Mucosa of stomach (tissue), 1 donor: ENCODE data around the gene SP6.
A peak's percentile ranks its signal among the peaks of the same experiment; 100 is the strongest.

Source experiments
- H3K27me3 ChIP-seq: one replicate; pipeline ENCODE4 v1.7.0; 2013; ENCODE audit warnings: mild to moderate bottlenecking, low read length; ENCODE audit not compliant: control insufficient read depth, insufficient read depth
- H3K36me3 ChIP-seq: one replicate; pipeline ENCODE4 v1.7.0; 2013; ENCODE audit warnings: low read length; ENCODE audit not compliant: control insufficient read depth, insufficient read depth
- H3K4me1 ChIP-seq: one replicate; pipeline ENCODE4 v1.7.0; 2013; ENCODE audit warnings: mild to moderate bottlenecking, low read length; ENCODE audit not compliant: control insufficient read depth, insufficient read depth
- H3K4me3 ChIP-seq: one replicate; pipeline ENCODE4 v1.7.0; 2013; ENCODE audit warnings: low read length
- H3K9ac ChIP-seq: one replicate; pipeline ENCODE4 v1.7.0; 2013; ENCODE audit warnings: mild to moderate bottlenecking, low read length, moderate library complexity
- H3K9me3 ChIP-seq: one replicate; pipeline ENCODE4 v1.7.0; 2013; ENCODE audit warnings: mild to moderate bottlenecking, low read length, moderate library complexity; ENCODE audit not compliant: control insufficient read depth
- donor health status: Pancreatic carcinoma.

Gene SP6

DNA sequence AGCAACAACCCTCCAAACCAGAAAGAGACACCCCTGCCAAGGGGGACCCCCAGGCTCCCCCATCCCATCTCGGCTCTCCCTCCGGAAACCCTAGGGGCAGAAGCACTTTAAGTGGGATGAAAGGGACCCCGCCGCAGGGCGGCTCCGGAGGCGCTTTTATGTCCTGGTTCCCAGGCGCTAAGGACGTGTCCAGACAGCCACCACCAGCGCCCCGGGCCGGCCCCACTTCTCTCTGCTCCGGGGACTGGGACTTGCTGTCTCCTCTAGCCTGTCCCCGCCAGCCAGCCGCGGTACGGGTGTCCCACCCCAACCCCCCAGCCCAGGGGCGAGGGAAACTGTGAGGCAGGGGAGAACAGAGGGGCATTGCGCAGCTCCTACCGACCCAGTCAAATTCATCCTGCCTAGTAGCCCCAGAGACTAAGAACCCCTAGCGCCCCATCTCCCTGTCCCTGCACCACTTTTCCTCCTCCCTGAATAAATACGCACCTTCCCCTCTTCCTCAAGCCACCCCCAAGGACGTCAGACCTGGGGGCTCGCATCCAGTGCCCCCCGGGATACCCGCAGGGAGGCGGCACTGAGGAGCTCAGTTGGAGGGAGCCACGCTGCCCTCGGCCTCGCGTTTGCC lies 4.1 kb downstream of the SP6 start:
- Histone ChIP-seq H3K36me3 (no peaks in the 10 kb centered on the region), H3K4me1 (peaks cover 37% of the 10 kb centered on the region), H3K27me3 (peaks cover 58% of the 10 kb centered on the region), H3K9ac (no peak overlapping the region), H3K9me3 (no peaks in the 10 kb centered on the region), H3K4me3 (no peak overlapping the region)

DNA sequence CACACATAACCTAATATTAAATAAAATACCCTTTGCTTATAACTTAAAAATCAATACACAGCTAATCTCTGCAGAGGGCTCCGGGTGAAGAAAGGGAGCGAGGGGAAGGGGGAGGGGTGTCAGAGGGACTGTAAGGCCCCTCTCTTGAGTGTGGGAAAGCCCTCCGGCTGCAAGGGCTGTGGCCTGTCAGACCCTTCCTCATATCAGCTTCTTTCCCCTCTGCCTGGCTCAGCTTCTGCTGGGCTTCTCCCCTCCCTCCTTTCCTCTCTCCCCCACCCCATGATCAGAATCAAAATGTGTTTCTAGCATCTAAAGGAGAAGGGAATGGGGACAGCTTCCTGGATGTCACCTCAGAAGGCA lies 5.3 kb downstream of the SP6 start:
- Histone ChIP-seq H3K9me3 (no peaks in the 10 kb centered on the region), H3K9ac (no peak overlapping the region), H3K4me1 (peaks cover 42% of the 10 kb centered on the region), H3K27me3 (peaks cover 48% of the 10 kb centered on the region), H3K36me3 (no peaks in the 10 kb centered on the region), H3K4me3 (no peak overlapping the region)

DNA sequence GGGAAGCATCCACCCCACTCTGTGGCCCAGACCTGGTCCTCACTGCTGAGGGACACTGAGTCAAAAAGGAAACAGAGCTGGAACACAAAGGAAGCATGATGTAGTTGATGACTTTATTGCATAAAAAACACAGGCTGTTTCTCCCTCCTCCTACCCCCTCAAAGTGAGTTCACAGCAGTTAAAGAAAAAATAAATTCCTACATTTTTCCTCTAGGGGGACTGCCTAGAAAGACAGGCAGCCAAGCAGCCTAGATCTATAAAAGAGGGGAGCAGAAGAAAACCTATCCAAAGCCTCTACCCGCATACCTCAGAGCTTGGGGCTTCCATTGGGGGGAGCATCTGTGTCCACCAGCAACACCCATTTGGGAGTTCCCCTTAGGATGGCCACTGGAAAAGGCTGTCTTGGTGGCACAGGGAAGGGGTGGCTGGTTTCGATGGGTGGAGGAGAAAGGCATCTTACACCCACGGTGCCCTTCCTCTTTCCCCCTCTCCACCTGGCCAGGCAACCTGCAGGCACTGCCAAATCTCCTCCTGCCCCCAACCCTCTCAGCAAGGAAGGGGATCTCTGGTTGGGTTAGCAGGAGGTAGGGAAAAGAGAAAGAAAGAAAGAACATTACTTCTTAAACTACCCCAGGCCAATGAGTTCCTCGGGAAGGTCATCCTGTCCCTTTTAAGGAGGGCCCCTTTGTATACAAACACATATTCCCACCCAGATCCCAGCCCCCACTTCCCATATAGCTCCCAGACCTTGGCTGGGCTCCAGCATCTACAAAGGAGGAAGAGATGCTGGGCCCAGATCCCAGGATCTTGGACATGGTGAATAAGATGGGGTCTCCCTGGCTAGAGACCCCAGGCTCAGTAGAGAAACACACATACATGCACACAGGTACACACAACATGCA lies 5.9 kb downstream of the SP6 start:
- Histone ChIP-seq H3K9ac (no peak overlapping the region), H3K27me3 (peaks cover 42% of the 10 kb centered on the region), H3K4me3 (no peak overlapping the region), H3K36me3 (no peaks in the 10 kb centered on the region), H3K9me3 (no peaks in the 10 kb centered on the region), H3K4me1 (peaks cover 41% of the 10 kb centered on the region)

DNA sequence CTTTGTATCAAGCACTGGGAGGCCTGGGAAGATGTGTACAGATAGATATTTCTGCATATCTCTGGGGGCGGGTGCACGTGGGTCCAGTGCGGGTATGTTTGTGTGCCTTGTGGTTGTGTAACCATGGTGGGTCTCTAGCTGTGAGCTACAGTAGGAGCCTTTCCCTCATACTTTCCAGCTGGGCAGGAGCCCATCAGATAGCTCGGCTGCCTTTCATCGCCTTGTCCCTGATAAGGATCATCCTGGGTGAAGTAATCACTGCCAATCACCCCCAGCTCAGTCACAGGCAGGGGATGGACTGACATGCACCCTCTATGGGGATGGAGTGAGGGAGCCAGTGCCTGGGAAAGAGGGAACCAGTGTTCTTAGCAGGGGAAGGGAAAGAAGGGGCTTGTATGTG lies 6.7 kb downstream of the SP6 start:
- Histone ChIP-seq H3K9me3 (no peaks in the 10 kb centered on the region), H3K4me1 (peaks cover 49% of the 10 kb centered on the region), H3K4me3 (no peak overlapping the region), H3K27me3 (peaks cover 33% of the 10 kb centered on the region), H3K36me3 (no peaks in the 10 kb centered on the region), H3K9ac (no peak overlapping the region)

DNA sequence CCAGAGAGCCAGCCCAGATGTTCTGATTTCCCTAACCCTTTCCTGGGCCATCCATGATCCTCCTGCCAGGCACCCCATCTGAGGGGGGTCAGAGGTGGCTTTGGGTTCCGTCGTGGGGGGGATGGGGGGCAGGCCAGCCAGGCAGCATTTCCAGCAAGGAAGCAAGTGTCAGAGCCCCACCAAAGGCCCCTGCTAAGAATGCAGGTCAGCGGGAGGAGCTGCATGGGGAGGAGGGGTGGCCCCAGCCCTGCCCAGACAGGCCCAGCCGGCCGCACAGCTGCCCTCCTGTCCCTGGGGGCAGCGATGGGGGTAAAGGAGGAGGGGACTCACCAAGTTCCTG lies 7.6 kb downstream of the SP6 start:
- H3K9me3 ChIP-seq: no peaks in the 10 kb centered on the region
- H3K9ac ChIP-seq: peak overlapping the region; percentile 32
- peaks cover 49% of the 10 kb centered on the region for H3K4me1 ChIP-seq
- no peak overlapping the region for H3K4me3 ChIP-seq
- no peaks in the 10 kb centered on the region for H3K36me3 ChIP-seq
- peaks cover 27% of the 10 kb centered on the region for H3K27me3 ChIP-seq

DNA sequence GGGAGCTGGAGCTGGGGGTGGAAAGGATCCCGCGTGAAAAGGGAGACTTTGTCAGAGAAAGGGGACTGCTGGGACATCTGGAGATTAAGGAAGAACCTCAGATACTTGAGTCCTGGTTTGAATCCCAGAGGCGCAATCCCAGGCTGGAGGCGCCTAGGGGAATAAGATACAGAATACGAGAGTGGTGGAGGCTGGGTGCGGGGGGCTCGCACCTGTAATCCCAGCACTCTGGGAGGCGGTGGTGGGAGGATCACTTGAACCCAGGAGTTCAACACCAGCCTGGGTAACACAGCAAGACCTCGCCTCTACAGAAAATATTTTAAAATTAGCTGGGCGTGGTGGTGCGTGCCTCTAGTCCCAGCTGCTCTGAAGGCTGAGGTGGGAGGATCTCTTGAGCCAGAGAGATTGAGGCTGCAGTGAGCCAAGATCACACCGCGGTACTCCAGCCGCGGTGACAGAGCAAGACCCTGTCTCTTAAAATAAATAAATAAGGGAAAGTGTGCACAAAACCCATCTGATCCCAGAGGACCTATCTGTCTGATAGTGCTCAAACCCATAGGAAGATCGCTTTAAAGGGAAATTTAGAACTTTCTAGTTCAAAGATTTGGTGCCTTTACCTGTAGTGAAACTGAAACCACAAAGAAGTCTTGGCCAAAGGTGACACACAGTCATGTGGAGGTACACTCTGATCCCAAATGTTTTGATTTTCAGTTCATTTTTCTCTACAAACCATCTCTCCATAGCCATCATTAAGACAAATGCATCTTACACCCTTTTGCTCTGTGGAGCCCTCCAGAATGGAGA lies 9.3 kb downstream of the SP6 start:
- Histone ChIP-seq H3K9me3 (no peaks in the 10 kb centered on the region), H3K4me1 (peaks cover 37% of the 10 kb centered on the region), H3K4me3 (peak overlapping the region; percentile 96), H3K9ac (peak overlapping the region; percentile 93), H3K36me3 (no peaks in the 10 kb centered on the region), H3K27me3 (peaks cover 10% of the 10 kb centered on the region)

DNA sequence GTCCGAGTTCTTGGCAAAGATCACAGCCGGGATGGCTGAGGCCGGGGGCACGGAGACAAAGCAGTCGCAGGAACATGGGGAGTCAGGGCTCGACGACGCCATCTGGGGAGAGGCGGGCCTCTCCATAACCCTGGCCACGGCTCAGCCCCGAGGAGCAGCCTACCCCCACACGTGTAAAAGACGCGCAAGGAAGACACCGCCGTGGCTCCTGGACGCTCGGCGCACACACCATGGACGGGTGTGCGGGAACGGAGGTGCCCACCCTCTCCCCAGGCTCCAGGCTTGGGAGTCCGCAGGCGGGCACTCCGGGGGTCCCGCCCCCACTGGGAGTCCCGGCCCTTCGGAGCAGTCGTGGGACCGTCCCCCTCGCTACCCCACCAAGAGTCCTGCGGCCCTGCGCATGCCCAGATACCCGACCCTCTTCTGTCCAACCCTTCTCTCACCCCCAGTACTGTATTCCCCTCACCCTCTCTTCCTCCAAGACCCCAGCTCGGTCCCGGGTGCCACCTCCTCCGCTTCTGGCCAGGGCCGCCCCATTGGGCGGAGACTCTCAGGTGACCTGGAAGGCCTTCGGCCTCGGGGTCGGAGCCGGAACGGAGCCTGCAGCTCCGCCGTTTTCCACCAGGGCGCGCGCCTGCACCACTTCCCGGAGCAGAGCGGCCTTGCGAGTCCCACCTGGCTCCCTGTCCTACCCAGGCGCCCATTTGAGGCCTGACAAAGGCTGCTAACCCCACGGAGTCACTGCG lies 10.0 kb downstream of the SP6 start, which contains the start of gene SCRN2:
Gene SCRN2, minus strand, starts transcription at position 532 of the 746 bp plus-strand sequence. Its CDS starts 430 bp downstream, at position 102.
- no peaks in the 10 kb centered on the region for H3K9me3 ChIP-seq
- H3K27me3 ChIP-seq: peaks cover 2% of the 10 kb centered on the region

DNA sequence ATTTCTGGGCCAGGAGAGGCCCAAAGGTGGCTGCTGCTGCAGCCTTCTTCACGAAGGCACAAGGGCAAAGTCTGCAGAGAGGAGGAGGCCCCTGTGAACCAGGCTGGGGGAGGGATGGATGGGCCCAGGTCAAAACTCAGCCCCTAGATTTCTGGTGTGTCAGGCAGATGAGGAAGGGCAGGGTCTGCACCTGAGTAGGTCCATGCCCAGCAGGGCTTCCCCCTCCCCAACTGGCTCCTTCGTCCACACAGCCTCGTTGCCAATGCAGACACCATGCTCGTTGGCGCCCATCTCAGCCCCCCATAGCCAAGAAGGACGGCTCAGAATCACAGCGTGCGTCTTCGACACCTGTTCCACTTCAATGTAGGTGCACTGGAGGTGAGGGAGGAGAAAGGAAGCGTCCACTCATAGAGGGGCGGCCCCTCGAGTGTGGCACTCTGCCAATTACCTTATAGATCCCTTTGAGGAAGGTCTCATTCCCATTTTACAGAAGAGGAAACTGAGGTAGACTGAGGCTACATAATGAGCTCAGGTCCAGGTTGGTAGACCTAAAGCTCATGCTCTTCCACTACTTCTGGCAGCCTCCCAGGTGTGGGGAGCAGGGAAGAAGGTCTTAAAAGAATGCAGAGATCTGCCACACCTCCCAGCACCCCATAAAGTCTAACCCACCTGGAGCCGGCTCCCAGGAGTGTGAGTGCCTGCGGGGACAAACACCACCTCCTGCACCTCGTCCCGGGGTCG lies 10.8 kb downstream of the SP6 start:
- no peaks in the 10 kb centered on the region for H3K27me3 ChIP-seq
- peaks cover 37% of the 10 kb centered on the region for H3K4me1 ChIP-seq
- H3K9me3 ChIP-seq: no peaks in the 10 kb centered on the region
- peak overlapping the region; percentile 96 for H3K4me3 ChIP-seq
- H3K9ac ChIP-seq: peak overlapping the region; percentile 93
- no peaks in the 10 kb centered on the region for H3K36me3 ChIP-seq

More for the DNA sequence above, 10.0 kb downstream of the SP6 start, which contains the start of gene SCRN2:
- Histone ChIP-seq H3K36me3 (no peaks in the 10 kb centered on the region), H3K4me1 (peaks cover 37% of the 10 kb centered on the region), H3K9ac (peak within 1 kb of the TSS; percentile 93), H3K4me3 (peak within 1 kb of the TSS; percentile 96)

DNA sequence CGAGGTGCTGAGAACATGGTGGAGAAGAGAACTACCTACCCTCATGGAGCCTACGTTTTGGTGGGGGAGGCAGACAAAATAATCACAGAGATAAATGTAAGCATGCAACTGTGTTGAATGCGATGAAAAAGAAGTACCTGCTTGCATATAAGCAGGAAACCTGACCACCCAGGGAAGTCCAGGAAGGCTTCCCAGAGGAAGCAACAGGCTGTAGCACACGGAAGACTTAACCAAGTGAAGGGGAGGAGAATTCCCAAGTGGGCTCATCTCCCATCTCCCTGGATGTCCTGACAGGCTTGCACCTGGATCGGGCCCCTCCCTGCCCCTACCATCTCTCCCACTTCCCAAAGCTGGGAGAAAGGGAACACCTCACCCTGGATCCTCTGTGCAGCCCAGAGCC lies 11.9 kb downstream of the SP6 start:
- H3K27me3 ChIP-seq: no peaks in the 10 kb centered on the region
- no peaks in the 10 kb centered on the region for H3K36me3 ChIP-seq
- no peak overlapping the region for H3K4me3 ChIP-seq
- H3K4me1 ChIP-seq: peaks cover 37% of the 10 kb centered on the region
- H3K9me3 ChIP-seq: no peaks in the 10 kb centered on the region
- H3K9ac ChIP-seq: no peak overlapping the region

DNA sequence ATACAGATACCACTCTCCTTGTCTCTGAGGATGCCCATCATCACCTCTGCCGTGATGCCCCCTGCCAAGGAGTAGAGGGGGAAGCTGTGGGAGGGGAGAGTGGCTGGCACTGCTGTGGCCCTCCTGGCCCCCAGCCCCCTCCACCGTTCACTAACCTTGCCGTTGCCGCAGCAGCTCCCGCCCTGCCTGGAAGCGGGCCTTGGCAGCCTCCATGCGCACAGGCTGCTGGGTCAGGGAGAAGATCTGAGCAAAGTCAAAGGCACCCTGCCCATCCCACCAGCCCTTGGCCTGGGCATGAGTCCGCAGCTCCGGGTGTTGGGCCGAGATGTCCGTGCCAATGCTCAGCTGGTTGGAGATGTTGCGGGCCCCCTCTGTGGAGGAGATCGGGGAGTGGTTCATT lies 12.3 kb downstream of the SP6 start:
- no peak overlapping the region for H3K9ac ChIP-seq
- H3K4me1 ChIP-seq: peaks cover 37% of the 10 kb centered on the region
- H3K4me3 ChIP-seq: no peak overlapping the region
- H3K36me3 ChIP-seq: no peaks in the 10 kb centered on the region
- H3K9me3 ChIP-seq: no peaks in the 10 kb centered on the region
- no peaks in the 10 kb centered on the region for H3K27me3 ChIP-seq

DNA sequence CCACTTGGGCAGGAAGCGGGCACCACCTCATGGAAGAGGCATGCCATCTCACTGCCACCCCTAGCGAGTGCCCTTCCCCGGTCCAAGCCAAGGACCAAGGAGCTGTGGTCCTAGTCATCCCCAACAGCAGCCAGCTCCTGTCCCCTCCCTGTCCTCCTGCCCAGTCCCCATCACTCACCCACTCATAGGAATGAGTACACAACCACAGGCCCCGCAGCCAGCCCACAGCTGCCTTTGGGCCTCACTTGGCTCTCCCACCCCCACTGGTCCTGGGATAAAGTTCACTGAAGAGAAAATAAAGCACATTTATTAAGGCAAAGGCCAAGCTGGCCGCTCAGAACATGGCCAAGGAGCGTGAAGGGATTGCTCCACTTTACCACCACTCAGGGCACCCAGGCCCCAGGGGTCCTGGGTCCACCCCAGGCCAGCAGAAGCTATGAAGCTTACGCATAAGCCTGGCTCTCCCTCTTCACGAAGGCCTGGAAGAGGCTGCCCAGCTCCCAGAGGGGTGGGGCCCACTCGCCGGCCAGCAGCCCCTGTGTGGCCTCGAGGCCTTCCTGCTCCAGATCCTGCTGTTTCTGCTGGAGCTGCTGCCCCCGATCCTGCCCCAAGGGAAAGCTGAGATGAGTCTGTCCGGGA lies 13.4 kb downstream of the SP6 start:
- Histone ChIP-seq H3K4me3 (no peak overlapping the region), H3K9ac (no peak overlapping the region), H3K36me3 (no peaks in the 10 kb centered on the region), H3K27me3 (no peaks in the 10 kb centered on the region), H3K9me3 (no peaks in the 10 kb centered on the region), H3K4me1 (peaks cover 26% of the 10 kb centered on the region)
